Activated CD8-positive, alpha-beta memory T cell treated with anti-CD3 and anti-CD28 coated beads, Interleukin-2, amount 10 ng/mL, durations not matched to agents 7 days and 5 days (primary cell): Measurements from ENCODE around the gene SPTSSA. TPM values are rescaled to one million over a fixed set of nuclear protein-coding genes. Genes with fewer than 3 reads are reported as not detected.
"Not testable (repeated sequence)": the region's sequence is repeated elsewhere in the genome, so short reads cannot be mapped to it uniquely, and the experiment has no call there.

Experiments used
- ATAC-seq: fragments of 150-1000 bp; cut with Tn5 transposase; one replicate; pipeline ENCODE4 v1.10.0; 2021; ENCODE audit warnings: moderate library complexity
- CTCF ChIA-PET: fragments of 350-600 bp; sonication (Branson Sonifier 250); formaldehyde crosslinking; loops from one replicate; lab custom pipeline; 2021; ENCODE audit warnings: antibody characterized with exemption; lab: Charles Lee
- DNase-seq: peaks from one replicate; pipeline ENCODE4 v3.0.0-alpha.2; 2020
- H3K27ac Mint-ChIP-seq: one replicate; pipeline ENCODE4 v1.8.0; 2021; ENCODE audit warnings: mild to moderate bottlenecking, mixed read lengths
- H3K27me3 Mint-ChIP-seq: one replicate; pipeline ENCODE4 v1.8.0; 2021; ENCODE audit warnings: mixed read lengths
- H3K36me3 Mint-ChIP-seq: one replicate; pipeline ENCODE4 v1.8.0; 2021; ENCODE audit warnings: mild to moderate bottlenecking, mixed read lengths
- H3K4me1 Mint-ChIP-seq: one replicate; pipeline ENCODE4 v1.8.0; 2021; ENCODE audit warnings: mixed read lengths
- H3K4me3 Mint-ChIP-seq: one replicate; pipeline ENCODE4 v1.8.0; 2021; ENCODE audit warnings: mild to moderate bottlenecking, moderate library complexity, mixed read lengths
- H3K9me3 Mint-ChIP-seq: one replicate; pipeline ENCODE4 v1.8.0; 2022; ENCODE audit warnings: low read depth, mixed read lengths
- total RNA-seq, 2 experiments: library from RNA; stranded (reverse); gene quantifications; one replicate each; pipeline ENCODE4 v1.2.3, GENCODE V29; 2021

Gene SPTSSA
- total RNA-seq, 2 experiments from 2014 or later, result 12.1 to 15.5 TPM

DNA sequence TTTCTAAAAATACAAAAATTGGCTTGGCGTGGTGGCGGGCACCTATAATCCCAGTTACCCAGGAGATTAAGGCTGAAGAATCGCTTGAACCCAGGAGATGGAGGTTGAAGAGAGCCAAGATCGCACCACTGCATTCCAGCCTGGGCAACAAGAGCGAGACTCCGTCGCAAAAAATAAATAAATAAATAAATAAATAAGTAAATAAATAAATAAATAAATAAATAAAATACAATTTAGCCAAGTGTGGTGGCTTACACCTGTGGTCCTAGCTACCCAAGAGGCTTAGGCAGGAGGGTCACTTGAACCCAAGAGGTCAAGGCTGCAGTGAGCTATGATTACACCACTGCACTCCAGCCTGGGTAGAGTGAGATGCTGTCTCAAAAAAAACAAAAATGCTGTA, 26.5 kb upstream of the SPTSSA start:
- no peak overlapping the region for H3K4me3 Mint-ChIP-seq
- H3K9me3 Mint-ChIP-seq, result peaks cover 3% of the 10 kb centered on the region
- ATAC-seq (no peak), DNase-seq (no peak)
- CTCF ChIA-PET, result no interaction called here
- H3K27me3 Mint-ChIP-seq, result no peaks in the 10 kb centered on the region
- H3K4me1 Mint-ChIP-seq, result no peaks in the 10 kb centered on the region
- no peaks in the 10 kb centered on the region for H3K36me3 Mint-ChIP-seq
- no peak overlapping the region for H3K27ac Mint-ChIP-seq

DNA sequence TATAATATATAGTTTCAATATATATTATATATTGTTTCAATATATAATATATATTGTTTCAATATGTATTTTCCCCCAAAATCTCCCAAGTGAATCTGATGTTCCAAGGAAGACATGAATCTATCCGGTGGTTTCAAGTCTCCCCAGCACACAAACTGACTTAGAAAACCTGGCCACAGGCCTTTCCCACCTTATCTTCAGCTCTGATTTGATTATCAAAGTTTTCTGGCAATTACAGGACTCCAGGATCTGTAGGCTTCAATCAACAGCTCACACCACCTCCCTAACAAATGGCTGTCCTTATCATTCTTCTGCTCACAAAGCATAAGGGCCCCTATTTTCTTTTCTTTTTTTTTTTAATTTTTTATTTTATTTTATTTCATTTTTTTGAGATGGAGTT, 22.7 kb upstream of the SPTSSA start:
- no peak for ATAC-seq
- H3K27me3 Mint-ChIP-seq, result no peaks in the 10 kb centered on the region
- no peak overlapping the region for H3K4me3 Mint-ChIP-seq
- H3K4me1 Mint-ChIP-seq, result no peaks in the 10 kb centered on the region
- H3K9me3 Mint-ChIP-seq, result peaks cover 3% of the 10 kb centered on the region
- no peak overlapping the region for H3K27ac Mint-ChIP-seq
- no peak for DNase-seq
- CTCF ChIA-PET, result no interaction called here
- no peaks in the 10 kb centered on the region for H3K36me3 Mint-ChIP-seq

DNA sequence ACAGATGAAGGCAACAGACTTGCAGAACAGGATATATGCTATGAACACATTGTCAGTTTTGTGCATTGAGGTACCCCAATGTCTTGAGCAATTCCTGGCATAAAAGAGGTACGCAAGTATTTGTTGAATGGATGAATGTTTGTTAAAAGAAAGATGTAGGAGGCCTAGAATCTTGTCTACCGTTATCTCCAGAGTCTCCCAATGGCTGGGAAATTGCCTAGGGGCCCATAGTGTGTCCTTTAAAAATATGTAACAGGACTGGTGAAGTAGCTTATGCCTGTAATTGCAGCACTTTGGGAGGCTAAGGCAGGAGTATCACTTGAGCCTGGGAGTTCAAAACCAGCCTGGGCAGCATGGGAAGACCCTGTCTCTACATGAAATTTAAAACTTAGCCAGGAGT, 20.4 kb upstream of the SPTSSA start:
- DNase-seq, result no peak
- Mint-ChIP-seq H3K27me3 (no peaks in the 10 kb centered on the region), H3K4me1 (no peaks in the 10 kb centered on the region), H3K4me3 (no peak overlapping the region), H3K36me3 (no peaks in the 10 kb centered on the region), H3K9me3 (peaks cover 3% of the 10 kb centered on the region), H3K27ac (no peak overlapping the region)
- ATAC-seq, result no peak
- CTCF ChIA-PET, result no interaction called here

DNA sequence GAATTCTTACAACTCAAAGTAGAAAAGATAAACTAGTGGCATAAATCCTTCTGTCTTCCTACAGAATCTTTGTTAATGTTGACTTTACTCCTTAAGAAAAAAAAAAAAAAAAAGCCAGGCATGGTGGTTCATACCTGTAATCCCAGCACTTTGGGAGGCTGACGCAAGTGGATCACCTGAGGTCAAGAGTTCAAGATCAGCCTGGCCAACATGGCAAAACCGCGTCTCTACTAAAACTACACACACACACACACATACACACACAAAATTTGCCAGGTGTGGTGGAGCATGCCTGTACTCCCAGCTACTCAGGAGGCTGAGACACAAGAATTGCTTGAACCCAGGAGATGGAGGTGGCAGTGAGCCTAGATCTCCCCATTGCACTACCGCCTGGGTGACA, 17.7 kb upstream of the SPTSSA start:
- CTCF ChIA-PET, result no interaction called here

DNA sequence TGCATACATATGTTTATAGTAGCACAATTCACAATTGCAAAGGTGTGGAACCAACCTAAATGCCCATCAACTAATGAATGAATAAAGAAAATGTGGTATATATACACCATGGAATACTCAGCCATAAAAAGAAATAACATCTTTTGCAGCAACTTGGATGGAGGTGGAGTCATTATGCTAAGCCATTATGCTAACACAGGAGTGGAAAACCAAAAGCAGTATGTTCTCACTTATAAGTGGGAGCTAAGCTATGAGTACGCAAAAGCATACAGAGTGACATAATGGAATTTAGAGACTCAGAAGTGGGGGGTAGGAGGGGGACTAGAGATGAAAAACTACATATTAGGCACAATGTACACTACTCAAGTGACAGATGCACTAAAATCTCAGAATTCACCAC, 16.2 kb upstream of the SPTSSA start:
- Mint-ChIP-seq H3K4me1 (no peaks in the 10 kb centered on the region), H3K4me3 (no peak overlapping the region), H3K27ac (no peak overlapping the region), H3K9me3 (no peaks in the 10 kb centered on the region), H3K27me3 (no peaks in the 10 kb centered on the region), H3K36me3 (no peaks in the 10 kb centered on the region)
- DNase-seq (no peak), ATAC-seq (no peak)
- CTCF ChIA-PET, result no interaction called here

More for the DNA sequence above, 17.7 kb upstream of the SPTSSA start:
- ATAC-seq (no peak), DNase-seq (no peak)
- no peak overlapping the region for H3K27ac Mint-ChIP-seq
- H3K9me3 Mint-ChIP-seq, result no peaks in the 10 kb centered on the region
- no peak overlapping the region for H3K4me3 Mint-ChIP-seq
- no peaks in the 10 kb centered on the region for H3K36me3 Mint-ChIP-seq
- H3K27me3 Mint-ChIP-seq, result no peaks in the 10 kb centered on the region
- no peaks in the 10 kb centered on the region for H3K4me1 Mint-ChIP-seq

DNA sequence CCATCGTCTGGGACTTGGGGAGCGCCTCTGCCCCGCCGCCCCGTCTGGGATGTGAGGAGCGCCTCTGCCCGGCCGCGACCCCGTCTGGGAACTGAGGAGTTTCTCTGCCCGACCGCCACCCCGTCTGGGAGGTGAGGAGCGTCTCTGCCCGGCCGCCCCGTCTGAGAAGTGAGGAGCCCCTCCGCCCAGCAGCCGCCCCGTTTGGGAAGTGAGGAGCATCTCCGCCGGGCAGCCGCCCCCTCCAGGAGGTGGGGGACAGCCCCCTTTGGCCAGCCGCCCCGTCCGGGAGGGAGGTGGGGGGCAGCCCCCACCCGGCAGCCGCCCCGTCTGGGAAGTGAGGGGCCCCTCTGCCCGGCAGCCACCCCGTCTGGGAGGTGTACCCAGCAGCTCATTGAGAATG, 14.0 kb upstream of the SPTSSA start:
- H3K4me1 Mint-ChIP-seq, H3K4me3 Mint-ChIP-seq, H3K9me3 Mint-ChIP-seq, ATAC-seq, H3K27me3 Mint-ChIP-seq, CTCF ChIA-PET, H3K27ac Mint-ChIP-seq, H3K36me3 Mint-ChIP-seq, DNase-seq: not testable (repeated sequence)

DNA sequence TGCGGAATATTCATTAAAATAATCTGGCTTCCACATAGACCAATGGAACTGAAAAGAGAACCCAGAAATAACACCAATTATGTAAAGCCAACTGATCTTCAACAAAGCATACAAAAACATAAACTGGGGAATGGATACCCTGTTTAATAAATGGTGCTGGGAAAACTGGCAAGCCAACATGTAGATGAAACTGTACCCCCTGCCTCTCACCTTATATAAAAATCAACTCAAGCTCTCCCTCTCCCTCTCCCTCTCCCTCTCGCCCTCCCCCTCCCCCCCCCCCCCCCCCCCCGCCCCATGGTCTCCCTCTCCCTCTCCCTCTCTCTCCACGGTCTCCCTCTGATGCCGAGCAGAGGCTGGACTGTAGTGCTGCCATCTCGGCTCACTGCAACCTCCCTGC, 13.1 kb upstream of the SPTSSA start:
- H3K4me1 Mint-ChIP-seq, result no peaks in the 10 kb centered on the region
- H3K27ac Mint-ChIP-seq, result no peak overlapping the region
- H3K9me3 Mint-ChIP-seq, result no peaks in the 10 kb centered on the region
- no peak for DNase-seq
- ATAC-seq, result no peak
- no peak overlapping the region for H3K4me3 Mint-ChIP-seq
- H3K27me3 Mint-ChIP-seq, result peaks cover 2% of the 10 kb centered on the region
- CTCF ChIA-PET, result no interaction called here
- H3K36me3 Mint-ChIP-seq, result no peaks in the 10 kb centered on the region

DNA sequence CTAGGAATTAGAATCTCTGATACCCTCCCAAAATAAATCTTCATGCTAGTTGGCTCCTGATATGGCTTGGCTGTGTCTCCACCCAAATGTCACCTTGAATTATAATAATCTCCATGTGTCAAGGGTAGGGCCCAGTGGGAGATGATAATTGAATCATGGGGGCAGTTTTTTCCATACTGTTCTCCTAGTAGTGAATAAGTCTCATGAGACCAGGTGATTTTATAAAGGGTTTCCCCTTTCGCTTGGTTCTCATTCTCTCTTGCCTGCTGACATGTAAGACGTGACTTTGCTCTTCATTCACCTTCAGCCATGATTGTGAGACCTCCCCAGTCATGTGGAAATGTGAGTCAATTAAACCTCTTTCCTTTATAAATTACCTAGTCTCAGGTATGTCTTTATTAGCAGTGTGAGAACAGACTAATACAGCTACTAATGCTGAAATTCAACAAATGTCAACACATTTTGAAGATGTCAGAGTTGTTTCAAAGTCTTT, 12.2 kb upstream of the SPTSSA start:
- H3K4me1 Mint-ChIP-seq, result no peaks in the 10 kb centered on the region
- DNase-seq (no peak), ATAC-seq (no peak)
- no peak overlapping the region for H3K4me3 Mint-ChIP-seq
- H3K27ac Mint-ChIP-seq, result no peak overlapping the region
- no peaks in the 10 kb centered on the region for H3K9me3 Mint-ChIP-seq
- H3K27me3 Mint-ChIP-seq, result peaks cover 2% of the 10 kb centered on the region
- no peaks in the 10 kb centered on the region for H3K36me3 Mint-ChIP-seq
- CTCF ChIA-PET, result interaction anchor here (0.7 kb wide), 1 partner anchor 656 kb away, joined by 3 read pairs; no protein-coding TSS in a partner anchor

DNA sequence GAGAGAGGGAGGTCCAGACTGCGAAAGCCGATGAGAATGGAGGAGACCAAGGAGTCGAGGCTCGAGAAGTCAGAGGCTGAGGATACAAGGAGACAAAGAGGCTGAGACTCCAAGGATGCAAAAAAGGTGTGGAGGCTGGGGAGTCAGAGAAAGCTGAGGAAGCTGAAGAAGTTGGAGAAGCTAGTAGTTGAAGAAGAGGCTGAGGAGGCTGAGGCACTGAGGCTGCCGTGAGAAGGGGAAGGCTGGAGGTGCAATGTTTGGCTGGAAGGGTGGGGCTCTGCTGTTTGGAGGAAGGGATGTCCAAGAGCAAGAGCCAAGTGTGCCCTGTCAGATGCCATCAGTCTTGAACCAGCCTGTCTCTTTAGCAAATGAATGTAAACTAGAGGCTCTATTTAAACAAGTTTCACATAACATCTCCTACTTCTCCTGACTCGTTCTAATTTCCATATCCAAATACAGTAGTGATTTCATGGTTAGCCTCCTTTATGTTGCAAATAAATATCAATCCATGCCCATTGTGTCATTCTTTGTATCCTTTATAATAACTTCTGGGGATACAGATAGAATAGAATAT, 10.8 kb upstream of the SPTSSA start:
- H3K27ac Mint-ChIP-seq, result no peak overlapping the region
- CTCF ChIA-PET, result no interaction called here
- H3K36me3 Mint-ChIP-seq, result no peaks in the 10 kb centered on the region
- H3K4me1 Mint-ChIP-seq, result peaks cover 2% of the 10 kb centered on the region
- H3K4me3 Mint-ChIP-seq, result no peak overlapping the region
- ATAC-seq (no peak), DNase-seq (no peak)
- H3K9me3 Mint-ChIP-seq, result no peaks in the 10 kb centered on the region
- H3K27me3 Mint-ChIP-seq, result peaks cover 8% of the 10 kb centered on the region

DNA sequence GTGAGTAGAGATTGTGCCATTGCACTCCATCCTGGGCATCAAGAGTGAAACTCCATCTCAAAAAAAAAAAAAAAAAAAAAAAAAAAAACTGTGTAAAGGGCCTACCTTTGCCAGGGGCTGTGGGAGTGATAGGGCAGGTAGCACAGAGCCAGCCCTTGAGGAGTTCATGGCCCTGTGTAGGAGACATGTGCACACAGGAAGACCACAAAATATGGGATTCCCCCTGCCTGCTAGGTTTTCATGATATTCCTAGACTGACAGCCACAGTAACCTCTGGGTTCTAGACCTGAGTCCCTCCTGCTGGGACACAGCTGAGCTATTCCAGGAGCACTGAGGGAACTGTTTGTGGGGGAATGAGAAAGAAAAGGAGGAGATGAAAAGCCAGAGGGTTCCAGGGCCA, 8.3 kb upstream of the SPTSSA start:
- Mint-ChIP-seq H3K27ac (no peak overlapping the region), H3K4me1 (peaks cover 3% of the 10 kb centered on the region), H3K9me3 (no peaks in the 10 kb centered on the region), H3K27me3 (peaks cover 10% of the 10 kb centered on the region), H3K4me3 (no peak overlapping the region), H3K36me3 (no peaks in the 10 kb centered on the region)
- ATAC-seq (no peak), DNase-seq (no peak)
- CTCF ChIA-PET, result no interaction called here

DNA sequence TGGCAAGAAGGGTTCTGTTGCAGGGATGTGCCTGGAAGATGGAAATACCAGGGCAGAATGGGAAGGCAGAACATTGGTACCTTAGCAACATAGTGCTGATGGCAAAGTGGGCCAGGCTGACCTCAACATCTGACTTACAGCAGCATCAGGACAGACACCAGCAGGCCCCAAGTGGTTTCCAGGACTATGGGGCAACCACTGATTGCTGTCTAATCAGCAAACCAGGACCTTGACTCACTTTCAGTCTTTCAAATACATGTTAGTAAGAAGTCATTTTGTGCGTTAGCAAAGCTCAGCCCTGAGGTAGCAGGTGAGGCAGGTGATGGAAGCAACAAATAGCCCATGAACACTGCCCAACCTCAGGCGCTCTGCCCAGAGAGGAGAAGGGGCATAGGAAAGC, 4.7 kb upstream of the SPTSSA start:
- Mint-ChIP-seq H3K27ac (no peak overlapping the region), H3K4me1 (peaks cover 9% of the 10 kb centered on the region), H3K36me3 (no peaks in the 10 kb centered on the region), H3K27me3 (peaks cover 8% of the 10 kb centered on the region), H3K9me3 (no peaks in the 10 kb centered on the region), H3K4me3 (no peak overlapping the region)
- CTCF ChIA-PET, result interaction anchor here (0.6 kb wide), 1 partner anchor 221 kb away, joined by 3 read pairs; no protein-coding TSS in a partner anchor
- no peak for ATAC-seq
- no peak for DNase-seq

DNA sequence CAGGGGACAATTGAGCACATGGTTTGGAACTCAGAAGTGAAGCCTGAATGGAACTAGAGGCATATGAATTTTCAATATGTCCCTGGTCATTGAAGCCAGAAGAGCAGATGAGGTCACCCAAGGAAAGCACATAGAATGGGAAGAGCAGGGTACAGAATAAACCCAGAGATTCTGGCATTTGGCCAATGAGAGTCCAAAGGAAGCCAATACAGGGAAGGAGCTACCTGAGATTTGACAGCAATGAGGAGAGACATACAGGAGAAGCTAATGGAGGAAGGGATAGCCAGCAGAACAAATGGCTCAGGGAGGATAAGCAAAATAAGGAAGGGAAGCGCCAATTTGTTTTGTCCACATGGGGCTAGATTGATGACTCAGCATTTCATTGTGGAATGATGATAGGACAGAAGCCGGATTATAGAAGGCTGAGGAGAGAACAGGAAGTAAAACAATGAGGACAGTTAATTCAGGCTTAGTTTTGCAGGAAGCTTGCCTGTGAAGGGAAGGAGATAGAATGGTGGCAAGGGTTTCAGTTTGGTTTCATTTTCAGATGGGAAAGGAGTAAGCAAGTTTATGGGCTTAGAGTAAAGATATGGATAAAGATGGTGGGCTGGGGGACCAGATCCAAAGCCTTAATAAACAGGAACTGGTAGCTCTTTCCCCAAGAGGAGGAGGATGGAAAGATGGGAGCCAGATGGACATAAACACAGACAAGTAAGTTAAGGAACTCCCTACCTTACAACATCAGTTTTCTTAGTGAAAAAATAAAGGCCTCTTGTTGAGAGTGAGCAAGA, 3.2 kb upstream of the SPTSSA start:
- Mint-ChIP-seq H3K36me3 (no peaks in the 10 kb centered on the region), H3K4me1 (peaks cover 20% of the 10 kb centered on the region), H3K4me3 (no peak overlapping the region), H3K27ac (no peak overlapping the region), H3K27me3 (peaks cover 8% of the 10 kb centered on the region), H3K9me3 (no peaks in the 10 kb centered on the region)
- ATAC-seq, result no peak
- DNase-seq, result no peak
- CTCF ChIA-PET, result interaction anchor here (1.1 to 1.6 kb wide), 2 partner anchors 134 to 142 kb away, joined by 3 to 4 read pairs; no protein-coding TSS in a partner anchor

DNA sequence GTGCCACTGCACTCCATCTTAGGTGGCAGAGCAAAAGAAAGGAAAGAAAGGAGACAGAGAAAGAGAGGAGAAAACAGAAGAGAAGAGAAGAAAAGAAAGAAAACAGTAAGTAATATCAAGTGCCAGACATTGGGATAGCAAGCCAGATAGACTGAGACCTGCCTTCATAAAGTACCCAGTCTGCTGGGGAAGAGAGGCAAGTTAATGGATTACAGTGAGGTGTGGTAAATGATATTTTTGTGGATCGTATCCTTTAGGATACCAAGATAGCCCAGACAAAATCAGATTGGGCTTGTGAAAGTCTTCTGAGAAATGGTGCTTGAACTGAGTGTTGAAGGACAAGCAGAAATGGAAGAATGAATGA, 1.5 kb upstream of the SPTSSA start:
- Mint-ChIP-seq H3K27me3 (peaks cover 6% of the 10 kb centered on the region), H3K4me1 (peaks cover 28% of the 10 kb centered on the region), H3K36me3 (peaks cover 2% of the 10 kb centered on the region), H3K9me3 (no peaks in the 10 kb centered on the region), H3K4me3 (no peak overlapping the region), H3K27ac (no peak overlapping the region)
- DNase-seq (no peak), ATAC-seq (no peak)
- CTCF ChIA-PET, result interaction anchor here (0.8 to 1.2 kb wide), 3 partner anchors 132 to 1285 kb away, joined by 3 to 4 read pairs (median 3); no protein-coding TSS in a partner anchor
